ENCODE data around the gene HTT-AS.
"Not testable (repeated sequence)": the region's sequence is repeated elsewhere in the genome, so short reads cannot be mapped to it uniquely, and the experiment has no call there.

HTT-AS gene

DNA sequence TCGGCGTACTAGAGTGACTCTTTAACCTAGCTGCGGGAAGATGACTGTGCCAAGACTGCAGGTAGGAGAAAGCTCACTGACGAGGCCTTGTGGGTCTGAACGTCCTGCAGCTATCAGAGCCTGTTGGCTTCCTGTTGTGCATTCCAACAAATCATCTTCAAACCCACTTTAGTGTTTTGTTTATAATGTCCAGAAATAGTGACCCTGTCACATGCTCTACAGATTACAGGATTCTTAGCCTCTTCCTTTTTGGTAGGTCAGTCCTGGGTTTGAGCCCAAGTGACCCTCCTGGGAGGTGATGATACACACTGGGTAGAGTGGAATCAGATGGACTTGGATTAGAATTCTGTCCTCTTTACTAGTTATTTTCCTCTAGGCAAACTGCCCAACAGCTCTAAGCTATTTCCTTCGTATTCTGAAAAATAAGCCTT is 33.4 kb upstream of the HTT-AS start:
- DNase-seq (ENCODE audit: low spot score): no peak
- TF ChIP-seq, protein P1, sequence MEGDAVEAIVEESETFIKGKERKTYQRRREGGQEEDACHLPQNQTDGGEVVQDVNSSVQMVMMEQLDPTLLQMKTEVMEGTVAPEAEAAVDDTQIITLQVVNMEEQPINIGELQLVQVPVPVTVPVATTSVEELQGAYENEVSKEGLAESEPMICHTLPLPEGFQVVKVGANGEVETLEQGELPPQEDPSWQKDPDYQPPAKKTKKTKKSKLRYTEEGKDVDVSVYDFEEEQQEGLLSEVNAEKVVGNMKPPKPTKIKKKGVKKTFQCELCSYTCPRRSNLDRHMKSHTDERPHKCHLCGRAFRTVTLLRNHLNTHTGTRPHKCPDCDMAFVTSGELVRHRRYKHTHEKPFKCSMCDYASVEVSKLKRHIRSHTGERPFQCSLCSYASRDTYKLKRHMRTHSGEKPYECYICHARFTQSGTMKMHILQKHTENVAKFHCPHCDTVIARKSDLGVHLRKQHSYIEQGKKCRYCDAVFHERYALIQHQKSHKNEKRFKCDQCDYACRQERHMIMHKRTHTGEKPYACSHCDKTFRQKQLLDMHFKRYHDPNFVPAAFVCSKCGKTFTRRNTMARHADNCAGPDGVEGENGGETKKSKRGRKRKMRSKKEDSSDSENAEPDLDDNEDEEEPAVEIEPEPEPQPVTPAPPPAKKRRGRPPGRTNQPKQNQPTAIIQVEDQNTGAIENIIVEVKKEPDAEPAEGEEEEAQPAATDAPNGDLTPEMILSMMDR (IDR thresholded peaks at IDR 0.05; ENCODE audit: extremely low read depth, missing control alignments): no peak

DNA sequence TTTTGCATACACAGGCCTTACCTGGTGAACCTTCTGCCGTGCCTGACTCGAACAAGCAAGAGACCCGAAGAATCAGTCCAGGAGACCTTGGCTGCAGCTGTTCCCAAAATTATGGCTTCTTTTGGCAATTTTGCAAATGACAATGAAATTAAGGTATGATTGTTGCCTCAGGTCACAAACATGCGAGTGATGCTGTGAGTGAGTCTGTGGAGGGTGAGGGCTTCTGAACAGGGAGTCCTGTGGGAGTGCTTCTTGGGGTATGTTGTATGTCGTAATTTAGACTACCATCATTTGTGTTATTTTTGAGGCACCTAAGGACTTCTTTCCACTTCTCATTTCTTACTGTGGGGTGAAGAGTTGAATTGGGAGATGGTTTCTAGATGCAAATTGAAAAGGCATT is 32.9 kb upstream of the HTT-AS start:
- TF ChIP-seq, protein P1 (IDR thresholded peaks at IDR 0.05; ENCODE audit: extremely low read depth, missing control alignments): no peak
- DNase-seq (ENCODE audit: low spot score): no peak

DNA sequence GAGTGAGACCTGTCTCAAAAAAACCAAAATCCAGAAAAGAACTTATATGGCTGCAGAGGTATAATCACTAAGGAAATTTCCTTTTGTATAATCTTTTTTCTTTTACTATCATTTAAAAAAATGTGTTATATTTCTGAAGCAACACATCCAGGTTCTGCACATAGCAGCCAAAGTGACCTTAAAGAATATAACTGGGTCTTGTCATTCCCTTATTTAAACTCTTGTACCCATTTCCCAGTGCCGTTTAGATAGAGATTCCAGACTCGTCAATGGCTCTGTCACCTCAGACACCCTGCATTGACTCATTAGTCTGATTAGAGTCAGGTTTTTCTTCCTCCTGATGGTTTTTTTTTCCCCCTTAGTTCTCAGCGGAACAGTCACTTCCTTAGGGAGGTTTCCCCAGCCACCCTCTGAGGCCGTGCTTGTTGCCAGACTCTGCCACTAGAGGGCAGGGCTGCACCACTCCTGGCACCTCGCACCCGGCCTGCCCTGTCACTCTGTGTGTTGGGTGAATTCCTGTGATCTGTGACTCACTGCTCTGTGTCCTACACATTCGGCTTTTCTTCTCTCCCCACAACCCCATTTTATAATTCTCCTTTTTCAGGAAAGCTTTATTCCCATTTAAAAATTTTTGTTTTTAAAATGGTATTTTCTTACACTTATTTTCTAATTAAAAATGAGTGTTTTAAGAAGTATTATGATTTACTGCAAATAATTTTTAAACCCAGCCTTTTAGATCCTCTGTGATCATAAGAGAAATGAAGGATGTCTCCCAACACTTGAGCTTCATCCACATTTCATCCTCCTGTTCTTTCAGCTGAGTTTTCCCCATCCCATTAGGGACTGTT is 32.2 kb upstream of the HTT-AS start:
- TF ChIP-seq, protein P1 (IDR thresholded peaks at IDR 0.05; ENCODE audit: extremely low read depth, missing control alignments): peak; percentile 90
- peak; percentile 87 for DNase-seq (ENCODE audit: low spot score)

DNA sequence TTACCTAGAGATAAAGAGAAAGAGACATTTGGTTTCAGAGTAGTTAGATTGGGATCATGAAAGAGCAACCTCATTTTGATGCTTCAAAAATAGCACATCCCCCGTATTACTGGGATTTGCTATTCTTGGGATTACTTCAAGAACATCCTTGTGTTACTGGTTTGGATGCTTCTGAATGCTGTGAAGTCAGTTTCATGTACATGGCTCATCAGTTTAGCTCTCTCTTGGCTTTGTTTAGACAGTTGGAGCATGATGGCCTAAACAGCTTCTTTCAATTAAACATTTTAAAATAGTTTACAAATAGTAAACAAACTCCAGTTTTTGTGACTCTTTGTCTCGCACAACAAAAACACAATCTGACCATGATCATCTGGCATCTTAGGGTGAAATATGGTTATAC is 24.0 kb upstream of the HTT-AS start:
- TF ChIP-seq, protein P1 (IDR thresholded peaks at IDR 0.05; ENCODE audit: extremely low read depth, missing control alignments): no peak
- DNase-seq (ENCODE audit: low spot score): no peak

DNA sequence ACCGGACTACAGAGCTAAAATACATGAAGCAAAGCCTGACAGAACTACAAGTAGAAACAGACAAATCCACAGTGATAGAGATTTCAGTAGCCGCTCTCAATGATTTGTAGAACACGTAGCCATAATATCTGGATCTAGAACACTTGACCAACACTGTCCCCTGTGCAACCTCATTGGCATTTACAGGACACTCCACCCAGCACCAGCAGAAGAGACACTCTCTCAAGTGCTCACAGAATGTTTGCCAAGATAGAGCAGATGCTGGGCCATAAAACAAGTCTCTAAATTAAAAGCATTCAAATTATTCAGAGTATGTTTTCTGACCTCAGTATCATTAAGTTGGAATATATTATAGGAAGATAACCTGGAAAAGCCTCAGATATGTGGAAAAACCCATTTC is 21.9 kb upstream of the HTT-AS start:
- DNase-seq (ENCODE audit: low spot score): no peak

DNA sequence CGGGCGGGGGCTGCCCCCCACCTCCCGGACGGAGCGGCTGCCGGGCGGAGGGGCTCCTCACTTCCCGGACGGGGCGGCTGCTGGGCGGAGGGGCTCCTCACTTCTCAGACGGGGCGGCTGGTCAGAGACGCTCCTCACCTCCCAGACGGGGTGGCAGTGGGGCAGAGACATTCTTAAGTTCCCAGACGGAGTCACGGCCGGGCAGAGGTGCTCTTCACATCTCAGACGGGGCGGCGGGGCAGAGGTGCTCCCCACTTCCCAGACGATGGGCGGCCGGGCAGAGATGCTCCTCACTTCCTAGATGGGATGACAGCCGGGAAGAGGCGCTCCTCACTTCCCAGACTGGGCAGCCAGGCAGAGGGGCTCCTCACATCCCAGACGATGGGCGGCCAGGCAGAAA is 20.4 kb upstream of the HTT-AS start:
- not testable (repeated sequence) for DNase-seq (ENCODE audit: low spot score)

More for the DNA sequence above, 21.9 kb upstream of the HTT-AS start:
- TF ChIP-seq, protein P1 (IDR thresholded peaks at IDR 0.05; ENCODE audit: extremely low read depth, missing control alignments): no peak

DNA sequence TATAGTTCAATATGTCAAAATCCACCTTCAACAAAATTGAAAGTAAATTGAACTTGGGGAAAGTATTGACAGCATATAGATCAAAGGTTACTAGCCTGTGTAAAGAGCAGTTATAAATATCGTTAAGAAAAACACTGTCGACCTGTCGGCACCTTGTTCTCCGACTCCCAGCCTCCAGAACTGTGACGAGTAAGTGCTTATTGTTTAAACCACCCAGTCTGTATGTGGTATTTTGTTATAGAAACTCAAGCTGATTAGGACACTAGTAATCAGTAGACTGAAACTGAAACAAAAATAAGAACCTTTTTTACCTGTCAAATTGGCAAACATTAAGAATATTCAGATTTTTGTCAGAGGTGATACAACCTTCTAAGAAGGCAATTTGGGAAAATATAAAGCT is 17.1 kb upstream of the HTT-AS start:
- TF ChIP-seq, protein P1 (IDR thresholded peaks at IDR 0.05; ENCODE audit: extremely low read depth, missing control alignments): no peak
- DNase-seq (ENCODE audit: low spot score): no peak
